PC-9 (cell line): ENCODE results near the gene RASL11B. TPM values are rescaled to one million over a fixed set of nuclear protein-coding genes. Genes with fewer than 3 reads are reported as not detected.

ENCODE experiments used
- BruUV-seq: library from RNA; stranded (reverse); fragments of 400-500 nt; replicated peaks from 2 replicates; lab custom pipeline; 2021; lab: Mats Ljungman, UMichigan
- CTCF ChIA-PET: fragments of 300-600 bp; sonication (Branson Sonifier 250); formaldehyde crosslinking; loops from one replicate; lab custom pipeline; 2022; ENCODE audit warnings: antibody characterized with exemption; lab: Charles Lee
- POLR2A ChIA-PET: fragments of 300-600 bp; sonication (Branson Sonifier 250); formaldehyde crosslinking; loops from one replicate; lab custom pipeline; 2022; ENCODE audit warnings: antibody characterized with exemption; ENCODE audit not compliant: unreplicated experiment; lab: Charles Lee
- DNase-seq, 2 experiments: peaks; one replicate each; pipeline versions ENCODE4 v3.0.0 to v3.0.0-alpha.2; 2015 to 2022; ENCODE audit warnings: mixed read lengths in 1 of 2
- H2AFZ ChIP-seq: fragments of 200-600 bp; sonication (generic); 2 replicates; pipeline ENCODE4 v1.8.1; 2017; ENCODE audit warnings: antibody characterized with exemption
- H3F3A ChIP-seq: fragments of 200-600 bp; sonication (generic); 2 replicates; pipeline ENCODE4 v1.8.1; 2017; ENCODE audit warnings: antibody characterized with exemption, mild to moderate bottlenecking, low read depth; ENCODE audit not compliant: insufficient read depth
- H3K27ac ChIP-seq: fragments of 200-600 bp; sonication (generic); 2 replicates; pipeline ENCODE4 v1.6.1; 2016; ENCODE audit warnings: mixed run types
- H3K27me3 ChIP-seq: fragments of 200-600 bp; sonication (generic); 2 replicates; pipeline ENCODE4 v1.6.1; 2016; ENCODE audit warnings: low read depth, mixed run types; ENCODE audit not compliant: insufficient read depth
- H3K36me3 ChIP-seq: fragments of 200-600 bp; sonication (generic); 2 replicates; pipeline ENCODE4 v1.6.1; 2016; ENCODE audit warnings: low read depth, mixed run types
- H3K4me1 ChIP-seq: fragments of 200-600 bp; sonication (generic); replicated peaks from 2 replicates; pipeline ENCODE4 v1.6.1; 2016; ENCODE audit warnings: mixed run types; ENCODE audit not compliant: insufficient read depth
- H3K4me2 ChIP-seq: fragments of 200-600 bp; sonication (generic); 2 replicates; pipeline ENCODE4 v1.6.1; 2017; ENCODE audit warnings: mixed run types
- H3K4me3 ChIP-seq: fragments of 200-600 bp; sonication (generic); 2 replicates; pipeline ENCODE4 v1.6.1; 2016; ENCODE audit warnings: mixed run types
- H3K79me2 ChIP-seq: fragments of 200-600 bp; sonication (generic); 2 replicates; pipeline ENCODE4 v1.6.1; 2017; ENCODE audit warnings: low read depth, mixed run types
- H3K9me2 ChIP-seq: fragments of 200-600 bp; sonication (generic); 2 replicates; pipeline ENCODE4 v1.8.1; 2017; ENCODE audit warnings: mild to moderate bottlenecking; ENCODE audit not compliant: insufficient read depth
- H3K9me3 ChIP-seq: fragments of 200-600 bp; sonication (generic); 2 replicates; pipeline ENCODE4 v1.8.1; 2016; ENCODE audit warnings: low read depth; ENCODE audit not compliant: insufficient read depth
- H4K20me1 ChIP-seq: fragments of 200-600 bp; sonication (generic); 2 replicates; pipeline ENCODE4 v1.8.1; 2017; ENCODE audit not compliant: insufficient read depth
- EZH2 ChIP-seq: fragments of 200-600 bp; sonication (generic); IDR thresholded peaks from 2 replicates; pipeline ENCODE4 v1.8.0; 2017; ENCODE audit warnings: antibody characterized with exemption, low read depth
- intact Hi-C: fragments of 100-400 bp; cut with micrococcal nuclease; formaldehyde crosslinking; loops from one replicate; pipeline ENCODE4 v1.10.0; 2022; ENCODE audit not compliant: unreplicated experiment
- total RNA-seq: library from RNA; stranded (reverse); gene quantifications from 2 replicates; pipeline ENCODE4 v1.2.3, GENCODE V29; 2021
- TF ChIP-seq, protein P1 (sequence below): fragments of 200-600 bp; sonication (generic); conservative IDR thresholded peaks from 2 replicates; pipeline ENCODE4 v1.6.1; 2017; ENCODE audit warnings: mixed run types, antibody characterized with exemption, mild to moderate bottlenecking, moderate library complexity

RASL11B gene
- total RNA-seq, 1 experiment from 2014 or later: not detected

DNA sequence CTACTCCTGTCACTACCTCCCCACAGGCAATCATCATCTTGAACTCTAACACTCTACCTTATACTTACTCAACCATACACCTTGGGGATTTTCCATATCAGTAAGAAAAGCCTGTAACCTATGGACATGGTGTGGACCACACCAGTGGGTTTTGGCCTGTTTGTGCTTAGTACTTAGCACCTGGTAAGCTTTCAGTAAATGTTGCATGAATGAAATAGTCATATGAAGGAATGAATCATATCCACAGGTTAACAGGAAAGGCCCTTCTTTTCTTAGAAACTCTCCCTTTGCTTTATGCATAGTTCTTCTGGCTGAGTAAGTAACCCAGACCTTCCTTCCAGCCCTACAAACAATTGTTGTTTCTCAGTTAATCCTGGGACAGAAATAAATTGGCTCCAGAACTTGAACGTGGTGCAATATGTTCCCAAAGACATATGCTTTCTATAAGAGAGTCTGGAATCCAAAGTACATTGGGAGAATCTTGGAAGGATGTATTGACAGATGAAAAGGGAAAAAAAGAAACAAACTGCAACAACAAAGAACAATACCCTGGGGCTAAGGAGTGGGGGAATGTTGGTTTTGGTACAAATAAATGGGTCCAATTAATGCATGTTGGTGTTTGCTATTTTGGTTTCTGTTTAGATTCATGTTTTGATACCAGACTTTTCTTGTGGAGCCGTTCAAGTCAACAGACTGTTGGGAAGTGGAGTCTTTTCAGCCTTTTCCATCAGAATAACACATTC lies 27.8 kb downstream of the RASL11B start:
- TF ChIP-seq EZH2: no peak
- TF ChIP-seq, protein P1, sequence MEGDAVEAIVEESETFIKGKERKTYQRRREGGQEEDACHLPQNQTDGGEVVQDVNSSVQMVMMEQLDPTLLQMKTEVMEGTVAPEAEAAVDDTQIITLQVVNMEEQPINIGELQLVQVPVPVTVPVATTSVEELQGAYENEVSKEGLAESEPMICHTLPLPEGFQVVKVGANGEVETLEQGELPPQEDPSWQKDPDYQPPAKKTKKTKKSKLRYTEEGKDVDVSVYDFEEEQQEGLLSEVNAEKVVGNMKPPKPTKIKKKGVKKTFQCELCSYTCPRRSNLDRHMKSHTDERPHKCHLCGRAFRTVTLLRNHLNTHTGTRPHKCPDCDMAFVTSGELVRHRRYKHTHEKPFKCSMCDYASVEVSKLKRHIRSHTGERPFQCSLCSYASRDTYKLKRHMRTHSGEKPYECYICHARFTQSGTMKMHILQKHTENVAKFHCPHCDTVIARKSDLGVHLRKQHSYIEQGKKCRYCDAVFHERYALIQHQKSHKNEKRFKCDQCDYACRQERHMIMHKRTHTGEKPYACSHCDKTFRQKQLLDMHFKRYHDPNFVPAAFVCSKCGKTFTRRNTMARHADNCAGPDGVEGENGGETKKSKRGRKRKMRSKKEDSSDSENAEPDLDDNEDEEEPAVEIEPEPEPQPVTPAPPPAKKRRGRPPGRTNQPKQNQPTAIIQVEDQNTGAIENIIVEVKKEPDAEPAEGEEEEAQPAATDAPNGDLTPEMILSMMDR: no peak
- DNase-seq: no peak
- intact Hi-C loops: no loop called here
- Histone ChIP-seq H3K27ac (no peak overlapping the region), H3K4me2 (no peak overlapping the region), H4K20me1 (no peaks in the 10 kb centered on the region), H3K4me3 (no peak overlapping the region), H2AFZ (no peak overlapping the region), H3K79me2 (no peaks in the 10 kb centered on the region), H3K36me3 (no peaks in the 10 kb centered on the region), H3K27me3 (no peaks in the 10 kb centered on the region), H3K4me1 (0 out of 2 replicates have a peak, but pooled peaks cover under 1% of the 10 kb centered on the region), H3K9me3 (no peaks in the 10 kb centered on the region), H3F3A (no peaks in the 10 kb centered on the region), H3K9me2 (no peaks in the 10 kb centered on the region)
- BruUV-seq: no TSS peak
- ChIA-PET POLR2A (no interaction called here), CTCF (no interaction called here)

DNA sequence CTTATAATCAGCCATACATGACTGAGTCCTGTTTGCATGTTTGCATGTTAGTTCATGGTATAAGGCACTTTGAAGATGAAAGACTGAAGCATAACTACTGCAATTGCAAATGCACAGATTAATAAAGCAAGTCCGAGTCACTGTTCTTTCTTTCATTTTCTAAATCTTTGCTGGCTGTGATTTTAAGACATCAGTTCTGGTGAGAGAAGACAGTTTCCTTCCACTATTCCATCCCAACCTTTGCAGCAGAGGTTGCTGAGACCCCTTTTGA lies 28.3 kb downstream of the RASL11B start:
- no peaks in the 10 kb centered on the region for H3K27me3 ChIP-seq
- H3K27ac ChIP-seq: no peak overlapping the region
- no peaks in the 10 kb centered on the region for H3K9me3 ChIP-seq
- no peaks in the 10 kb centered on the region for H3K4me1 ChIP-seq
- no peaks in the 10 kb centered on the region for H3K9me2 ChIP-seq
- no peaks in the 10 kb centered on the region for H3K79me2 ChIP-seq
- POLR2A ChIA-PET: no interaction called here
- TF ChIP-seq, protein P1: no peak
- no peak for TF ChIP-seq EZH2
- H3F3A ChIP-seq: no peaks in the 10 kb centered on the region
- intact Hi-C loops: no loop called here
- no TSS peak for BruUV-seq
- H3K4me2 ChIP-seq: no peak overlapping the region
- DNase-seq: no peak
- no peak overlapping the region for H2AFZ ChIP-seq
- no peaks in the 10 kb centered on the region for H4K20me1 ChIP-seq
- CTCF ChIA-PET: no interaction called here
- no peak overlapping the region for H3K4me3 ChIP-seq
- no peaks in the 10 kb centered on the region for H3K36me3 ChIP-seq

DNA sequence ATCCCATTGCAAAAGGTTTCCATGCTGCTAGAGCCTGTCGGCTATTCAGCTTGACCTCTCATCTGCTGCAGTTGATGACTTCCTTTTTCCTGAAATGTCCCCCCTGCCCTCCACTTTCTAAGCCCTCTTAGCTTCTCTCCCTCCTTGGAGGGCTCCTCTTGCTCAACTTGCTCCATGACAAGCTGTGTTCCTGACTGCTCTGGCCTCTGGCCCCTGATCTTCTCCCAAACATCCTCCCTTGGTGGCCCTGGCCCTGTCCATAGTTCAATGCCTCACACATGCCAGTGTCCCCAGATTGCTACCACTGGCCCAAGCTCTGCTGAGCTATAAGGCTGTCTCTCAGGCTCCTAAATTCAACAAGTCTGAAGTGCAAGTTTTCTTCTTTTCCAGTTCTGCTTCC lies 29.6 kb downstream of the RASL11B start:
- H2AFZ ChIP-seq: no peak overlapping the region
- ChIA-PET POLR2A (interaction anchor here (0.6 kb wide), 1 partner anchor 48 kb away, joined by 4 read pairs; no protein-coding TSS in a partner anchor), CTCF (no interaction called here)
- H3K27ac ChIP-seq: no peak overlapping the region
- no peak overlapping the region for H3K4me2 ChIP-seq
- no peaks in the 10 kb centered on the region for H4K20me1 ChIP-seq
- H3K79me2 ChIP-seq: no peaks in the 10 kb centered on the region
- H3K27me3 ChIP-seq: no peaks in the 10 kb centered on the region
- DNase-seq: no peak
- BruUV-seq: no TSS peak
- H3K9me2 ChIP-seq: no peaks in the 10 kb centered on the region
- TF ChIP-seq, protein P1: no peak
- TF ChIP-seq EZH2: no peak
- no peaks in the 10 kb centered on the region for H3K9me3 ChIP-seq
- no peak overlapping the region for H3K4me3 ChIP-seq
- intact Hi-C loops: no loop called here
- H3K36me3 ChIP-seq: no peaks in the 10 kb centered on the region
- H3F3A ChIP-seq: no peaks in the 10 kb centered on the region
- no peaks in the 10 kb centered on the region for H3K4me1 ChIP-seq
